Right lung (tissue), 5 donors: ENCODE measurements around the gene RPS17. TPM values are rescaled to one million over a fixed set of nuclear protein-coding genes. Genes with fewer than 3 reads are reported as not detected.
A peak's percentile ranks its signal among the peaks of the same experiment; 100 is the strongest.
"Not testable (repeated sequence)": the region's sequence is repeated elsewhere in the genome, so short reads cannot be mapped to it uniquely, and the experiment has no call there.

Experiments
- DNase-seq, 2 donors: peaks; one replicate each; pipeline ENCODE4 v3.0.0-alpha.2; 2013
- polyA plus RNA-seq, 5 donors: library from polyadenylated mRNA; unstranded; fragments of 120-200 nt; gene quantifications; one replicate each; pipeline versions ENCODE4 v1.2.1 to v1.2.3, GENCODE V29; 2013; ENCODE audit warnings: inconsistent platforms in 1 of 5, low replicate concordance in 1 of 5; ENCODE audit not compliant: insufficient read length in 5 of 5, insufficient read depth in 1 of 5

The RPS17 gene
- polyA plus RNA-seq, 5 donors, result 1,984 to 3,042 (median 2,162) TPM

DNA sequence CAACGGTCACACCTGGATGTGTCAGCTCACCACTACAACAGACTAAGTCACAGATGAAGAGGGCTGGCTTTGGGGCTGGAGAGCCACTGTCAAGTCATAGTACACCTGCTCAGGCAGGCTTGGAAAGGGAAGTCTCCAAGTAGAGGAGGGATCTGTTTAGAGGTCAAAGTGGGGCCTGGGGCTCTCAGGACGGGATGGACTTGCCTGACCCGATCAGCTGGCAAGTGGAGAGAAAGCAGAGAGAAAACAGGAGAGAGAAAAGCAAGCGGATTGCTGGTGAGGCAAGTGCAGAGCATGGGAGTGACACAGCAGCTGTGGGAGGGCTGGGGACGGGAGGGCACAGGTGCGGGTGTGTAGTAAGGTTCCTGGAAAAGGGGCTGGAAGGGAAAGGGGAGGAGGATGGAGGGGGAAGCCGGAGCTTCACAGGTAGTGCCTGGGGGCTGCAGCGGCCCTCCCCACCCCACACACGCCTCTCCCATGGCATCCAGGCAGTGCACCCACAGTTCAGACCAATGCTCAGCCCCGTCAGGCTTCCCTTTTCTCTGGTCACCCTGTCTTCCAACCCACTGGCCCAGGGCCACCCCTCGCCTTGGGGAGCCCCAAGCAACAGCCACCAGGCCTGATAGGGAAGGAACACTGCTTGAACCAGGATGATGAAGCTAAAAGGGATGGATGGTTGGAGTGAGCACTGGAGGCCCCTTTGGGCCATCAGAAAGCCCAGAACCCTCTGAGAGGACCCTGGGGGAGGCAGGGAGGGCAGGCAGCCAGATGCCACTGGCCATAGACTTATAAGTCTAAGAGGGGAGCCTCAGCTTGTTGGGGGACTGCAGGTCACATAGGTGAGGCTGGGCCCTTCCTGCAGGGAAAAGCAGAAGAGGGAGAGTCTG is 8.5 kb downstream of the RPS17 start:
- no peak for DNase-seq

DNA sequence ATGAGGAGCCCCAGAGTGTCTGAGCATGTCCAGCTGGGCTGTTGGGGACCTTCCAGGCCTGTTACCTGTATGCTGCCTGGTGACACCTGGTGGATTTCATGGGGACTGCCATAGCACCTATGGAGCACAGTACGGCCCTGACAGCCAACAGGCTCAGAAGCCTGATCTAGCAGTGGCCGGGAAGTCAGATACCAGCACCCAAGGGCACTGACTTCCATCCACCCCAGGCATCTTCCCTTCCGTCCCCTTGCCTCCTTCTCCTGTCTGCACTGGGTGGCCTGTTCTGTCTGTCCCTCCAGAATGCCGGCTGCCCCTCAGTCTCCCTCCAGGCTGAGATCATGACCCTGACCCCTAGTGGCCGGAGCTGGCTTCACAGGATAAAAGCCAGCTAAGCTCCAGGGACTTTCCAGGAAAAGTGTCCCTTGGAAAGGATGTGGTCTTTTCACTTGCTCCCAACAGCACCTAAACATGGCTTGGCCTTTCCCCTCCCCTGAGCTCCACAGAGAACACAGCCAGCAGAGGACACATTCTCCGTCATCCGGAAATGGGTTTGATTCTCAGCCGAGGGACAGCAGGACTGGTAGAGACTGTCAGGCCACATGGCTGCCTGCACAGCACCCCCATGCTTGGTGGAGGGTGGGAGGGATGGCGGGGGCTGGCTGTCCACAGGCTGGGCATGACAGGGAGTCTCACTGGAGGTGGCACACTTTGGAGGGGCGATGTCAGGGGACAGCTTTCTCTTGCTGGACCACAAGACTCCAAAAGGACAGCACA is 9.5 kb downstream of the RPS17 start:
- DNase-seq, result peak; percentile 49 to 56

DNA sequence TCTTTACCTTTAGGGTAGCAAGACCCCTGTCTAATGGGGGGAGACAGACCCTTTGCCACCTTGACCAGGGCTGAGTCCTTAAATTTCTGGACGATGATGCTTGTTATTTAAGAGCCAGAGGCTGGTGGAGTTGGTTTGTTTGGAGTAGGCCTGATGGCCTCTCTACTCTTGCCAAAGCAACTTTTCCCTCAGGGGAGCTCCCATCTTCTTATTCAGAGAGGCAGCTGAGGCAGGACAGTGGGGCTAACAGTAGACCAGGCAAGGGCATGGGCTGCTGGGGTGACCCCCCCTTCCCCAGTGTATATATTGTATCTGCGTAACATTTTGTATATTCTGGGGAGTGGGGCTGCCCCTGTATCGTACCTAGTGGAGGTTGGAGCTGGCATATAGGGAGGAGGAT is 10.3 kb downstream of the RPS17 start:
- DNase-seq, result no peak

DNA sequence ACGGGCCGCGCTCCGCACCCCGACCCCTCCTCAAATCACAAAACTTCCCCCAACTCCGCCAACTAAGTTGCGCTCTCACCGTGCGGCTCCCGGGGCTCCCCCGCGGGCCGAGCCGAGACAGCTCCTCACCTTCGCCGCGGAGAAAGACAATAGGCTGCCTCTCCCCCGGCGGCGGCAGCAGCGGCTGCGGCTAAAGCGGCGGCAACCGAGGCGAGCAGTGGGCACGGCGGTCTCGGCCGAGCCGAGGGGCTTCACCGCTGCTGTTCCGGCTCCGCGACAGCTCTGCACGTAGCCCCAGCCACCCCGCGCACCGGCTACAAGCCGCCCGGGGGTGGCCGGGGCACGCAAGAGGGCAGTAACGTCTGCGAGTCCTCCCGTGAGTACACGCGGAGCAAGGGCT is 26.7 kb downstream of the RPS17 start:
- not testable (repeated sequence) for DNase-seq

DNA sequence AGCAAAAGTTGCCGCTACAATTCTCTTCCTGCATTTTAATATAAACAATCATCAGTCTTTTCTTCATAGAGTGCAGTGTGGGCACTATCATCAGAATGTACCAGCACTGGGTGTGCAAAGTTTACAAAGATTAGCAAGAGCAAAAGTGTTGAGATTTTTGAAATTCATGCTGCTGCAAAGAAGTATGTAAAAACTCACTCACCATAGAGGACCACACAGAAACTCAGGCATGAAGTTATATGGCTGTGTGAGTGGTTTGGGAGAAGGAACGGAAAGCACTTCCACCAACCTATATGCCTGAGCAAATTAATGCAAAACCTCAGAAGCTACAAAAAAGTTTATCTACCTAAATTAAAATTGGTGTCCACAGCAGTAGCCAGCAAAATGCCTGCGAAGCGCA is 32.6 kb downstream of the RPS17 start:
- not testable (repeated sequence) for DNase-seq

DNA sequence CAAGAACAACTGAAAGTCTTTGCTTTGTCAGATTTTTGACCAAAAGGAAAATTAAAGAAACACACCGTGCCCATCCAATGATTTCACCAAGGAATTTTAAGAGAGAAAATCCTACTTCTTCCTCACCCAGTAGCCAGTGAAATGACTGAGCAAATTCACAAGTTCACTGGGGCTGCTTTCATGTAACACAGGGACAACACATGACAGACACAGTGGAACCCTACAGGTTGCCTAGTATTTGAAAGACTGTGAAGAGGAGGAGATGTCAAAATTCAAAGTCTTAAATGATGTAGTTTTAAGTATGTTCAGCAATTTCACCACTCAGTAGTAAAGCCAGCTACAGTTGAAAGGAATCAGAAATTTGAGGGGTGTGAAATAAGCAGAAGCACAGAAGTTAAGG is 33.2 kb downstream of the RPS17 start:
- not testable (repeated sequence) for DNase-seq

DNA sequence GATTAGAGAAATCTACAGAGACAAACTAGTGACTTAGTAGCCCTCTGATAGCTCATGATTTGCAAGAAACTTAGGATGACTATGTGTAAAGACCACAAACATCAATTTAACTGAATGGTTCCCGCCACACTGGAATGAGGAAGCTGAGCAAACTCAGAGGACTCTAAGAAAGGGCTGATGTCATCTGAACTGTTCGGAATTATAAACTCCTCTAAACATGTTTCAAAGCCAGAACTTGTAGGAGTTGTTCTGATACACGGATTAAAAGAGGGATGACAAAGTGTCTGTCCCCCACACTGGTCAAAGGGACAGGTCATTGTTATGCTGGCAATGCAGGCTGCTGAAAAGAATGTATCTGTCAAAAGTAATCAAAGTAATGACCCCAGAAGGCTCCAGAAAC is 34.4 kb downstream of the RPS17 start:
- DNase-seq, result not testable (repeated sequence)

DNA sequence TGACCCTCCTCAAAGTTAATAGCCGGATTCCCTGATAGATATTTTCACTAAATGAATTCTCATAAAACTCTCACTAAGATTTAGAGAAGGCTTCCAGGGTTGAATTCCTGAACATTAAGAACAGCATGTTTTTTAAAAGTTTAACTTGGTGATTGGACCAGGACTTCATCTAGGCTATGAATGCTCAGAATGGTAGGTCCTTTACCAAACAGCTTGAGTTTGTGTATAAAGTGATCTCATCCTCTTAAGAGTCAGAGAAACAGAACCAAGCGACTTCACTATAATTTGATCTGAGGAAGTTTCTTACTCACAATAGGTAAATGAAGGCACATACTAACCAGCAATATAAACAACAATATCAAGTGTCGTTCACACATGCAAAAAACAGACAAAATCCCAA is 36.2 kb downstream of the RPS17 start:
- not testable (repeated sequence) for DNase-seq

DNA sequence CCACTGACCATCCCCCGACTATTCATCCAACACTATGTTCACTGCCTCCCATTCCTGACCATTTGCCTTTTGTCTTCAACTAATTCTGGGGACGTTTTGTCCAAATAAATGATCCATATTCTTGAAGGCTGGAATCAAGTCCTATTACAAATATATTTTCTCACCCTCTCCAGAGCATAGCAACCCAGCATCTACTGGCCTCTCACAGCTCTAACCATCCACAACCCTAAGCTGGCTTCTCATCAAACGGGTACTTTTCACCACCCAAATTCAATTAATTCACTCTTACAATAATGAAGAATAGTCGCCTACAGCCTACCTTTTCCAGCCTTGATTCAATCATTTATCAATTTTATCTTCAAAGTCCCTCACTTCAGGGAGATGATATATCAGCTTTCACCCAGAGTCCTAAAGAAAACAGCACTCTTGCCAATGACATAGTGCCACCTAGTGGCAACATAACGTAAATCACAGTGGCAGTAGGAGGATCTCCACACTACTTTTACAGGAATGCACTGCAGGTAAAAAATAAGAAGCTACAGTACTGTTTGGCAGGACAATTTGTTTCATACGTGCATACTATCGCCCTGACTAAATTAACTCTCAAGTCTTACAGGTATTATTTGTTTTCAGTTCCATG is 37.4 kb downstream of the RPS17 start:
- DNase-seq, result not testable (repeated sequence)

DNA sequence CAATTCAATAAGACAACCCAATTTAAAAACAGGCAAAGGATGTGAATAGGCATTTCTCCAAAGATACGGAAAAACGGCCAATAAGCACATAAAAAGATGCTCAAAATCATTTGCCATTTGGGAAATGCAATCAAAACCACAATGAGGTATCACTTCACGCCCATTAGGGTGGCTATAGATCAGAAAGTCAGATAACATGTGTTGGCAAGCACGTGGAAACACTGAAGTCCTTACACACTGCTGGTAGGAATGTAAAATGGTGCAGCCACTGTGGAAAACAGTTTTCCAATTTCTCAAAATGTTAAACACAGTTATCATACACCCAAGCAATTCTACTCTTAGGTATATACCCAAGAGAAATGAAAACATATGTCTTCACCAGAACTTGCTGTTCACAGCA is 39.5 kb downstream of the RPS17 start:
- DNase-seq, result not testable (repeated sequence)

DNA sequence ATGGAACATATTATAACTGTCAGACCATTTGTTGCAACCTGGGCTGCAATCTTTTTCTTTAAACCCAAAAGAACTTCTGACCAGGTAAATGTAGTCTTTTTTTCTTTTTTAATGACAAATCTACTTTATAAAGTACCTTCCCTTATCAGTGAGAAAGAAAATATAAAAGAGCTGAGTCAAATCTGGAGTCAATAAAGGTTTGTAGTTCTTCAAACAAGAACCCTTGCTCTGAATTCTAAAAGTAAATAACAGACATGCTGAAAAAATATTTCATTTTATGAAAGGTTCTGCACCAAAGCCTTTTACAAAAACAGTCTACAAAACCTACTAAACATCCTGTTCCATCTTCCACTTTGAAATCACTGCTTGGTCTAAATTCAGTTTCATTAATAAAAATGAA is 42.3 kb downstream of the RPS17 start:
- not testable (repeated sequence) for DNase-seq

DNA sequence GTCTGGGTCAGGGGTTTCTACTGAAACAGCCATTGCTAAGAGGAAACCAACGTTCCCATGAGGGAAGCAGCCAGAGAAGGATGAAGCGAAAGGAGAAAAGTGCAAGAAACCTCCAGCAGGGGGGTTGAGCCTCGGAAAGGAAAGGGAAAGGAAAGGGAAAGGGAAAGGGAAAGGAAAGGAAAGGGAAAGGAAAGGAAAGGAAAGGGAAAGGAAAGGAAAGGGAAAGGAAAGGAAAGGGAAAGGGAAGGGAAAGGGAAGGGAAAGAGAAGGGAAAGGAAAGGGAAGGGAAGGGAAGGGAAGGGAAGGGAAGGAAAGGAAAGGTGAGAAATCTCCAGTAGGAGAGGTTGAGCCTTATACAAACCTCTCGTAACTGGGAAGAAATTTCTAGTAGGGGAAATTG is 52.0 kb downstream of the RPS17 start:
- not testable (repeated sequence) for DNase-seq

DNA sequence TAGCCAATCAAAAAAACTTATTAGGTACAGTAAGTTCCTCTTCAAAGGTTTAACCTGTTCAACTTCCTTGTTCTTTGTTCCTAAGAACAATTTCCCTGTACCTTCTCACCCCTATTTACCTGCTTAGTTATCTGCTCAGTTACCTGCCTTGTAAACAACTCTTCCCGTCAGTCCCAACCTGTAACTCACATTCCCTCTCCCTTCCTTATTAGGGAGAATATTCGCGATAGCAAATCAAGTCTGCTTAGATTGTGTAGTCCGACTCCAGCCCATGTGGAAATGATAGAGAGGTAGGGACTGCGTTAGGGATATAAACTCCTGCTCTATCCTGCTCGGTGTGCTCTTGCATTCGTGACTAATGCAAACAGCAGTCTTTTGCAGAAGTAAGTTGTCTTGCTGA is 53.2 kb downstream of the RPS17 start:
- DNase-seq, result not testable (repeated sequence)

Other genes with a start within 250 kb of the RPS17 start
- gene GOLGA6L10, start 191.0 kb downstream of the RPS17 start, polyA plus RNA-seq, result 1 to 10 TPM; 4.7 to 9.6 (median 7.5) TPM
- 10 to 100 TPM; 10.6 to 16.4 (median 12.1) TPM for gene GOLGA6L9, start 110.6 kb downstream of the RPS17 start, polyA plus RNA-seq
- gene CPEB1, start 106.9 kb upstream of the RPS17 start, polyA plus RNA-seq, result 1 to 10 TPM; 2.4 to 4.4 (median 3.1) TPM
- 1 to 10 TPM; 1.5 to 3.4 (median 2.5) TPM for gene AP3B2, start 169.4 kb upstream of the RPS17 start, polyA plus RNA-seq